Melanocyte of skin (primary cell): ENCODE results near the gene NTRK2. TPM values are rescaled to one million over a fixed set of nuclear protein-coding genes. Genes with fewer than 3 reads are reported as not detected.

ENCODE experiments used
- total RNA-seq, 2 donors: library from RNA; depleted of rRNA; stranded (reverse); fragments of >200 nt; gene quantifications; 2 replicates each; pipeline ENCODE4 v1.2.3, GENCODE V29; 2012

The NTRK2 gene
- total RNA-seq: 1 to 10 TPM in 1 of 2 donors, under 1 TPM in 1; 0.67 to 7.6 TPM

DNA sequence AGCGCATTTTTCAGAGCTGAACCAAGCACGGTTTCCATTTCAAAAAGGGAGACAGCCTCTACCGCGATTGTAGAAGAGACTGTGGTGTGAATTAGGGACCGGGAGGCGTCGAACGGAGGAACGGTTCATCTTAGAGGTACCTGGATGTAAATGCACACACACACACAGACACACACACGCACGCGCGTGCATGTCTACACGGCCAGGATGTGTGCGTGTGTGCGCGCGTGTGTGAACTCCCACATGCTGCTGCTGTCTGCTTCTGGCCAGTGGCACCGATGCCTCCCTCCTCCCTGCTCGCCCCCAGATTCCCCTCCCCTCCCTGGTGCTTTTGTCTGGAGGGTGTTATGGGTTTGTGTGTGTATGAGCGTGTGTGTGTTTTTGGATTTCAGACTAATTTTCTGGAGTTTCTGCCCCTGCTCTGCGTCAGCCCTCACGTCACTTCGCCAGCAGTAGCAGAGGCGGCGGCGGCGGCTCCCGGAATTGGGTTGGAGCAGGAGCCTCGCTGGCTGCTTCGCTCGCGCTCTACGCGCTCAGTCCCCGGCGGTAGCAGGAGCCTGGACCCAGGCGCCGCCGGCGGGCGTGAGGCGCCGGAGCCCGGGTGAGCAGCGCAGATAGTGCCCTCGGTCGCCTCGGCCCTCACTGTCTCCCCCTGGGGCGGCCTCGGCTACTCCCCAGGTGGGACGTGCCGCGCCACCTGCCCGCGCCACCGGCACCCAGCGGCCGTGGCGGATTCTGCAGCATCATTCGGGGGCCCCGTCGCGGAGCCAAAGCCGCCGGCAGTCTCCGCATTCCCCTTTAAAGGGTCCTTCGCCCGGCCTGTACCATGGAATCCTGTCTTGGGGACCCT, at the start of gene NTRK2:
TSS of gene NTRK2 (plus strand) at position 442 of the 850 bp plus-strand sequence. CDS start 1,020 bp downstream, outside the sequence.

